ENCODE results near the gene MTA3. TPM values are rescaled to one million over a fixed set of nuclear protein-coding genes. Genes with fewer than 3 reads are reported as not detected.

Gene MTA3
- total RNA-seq, 1 donor from 2014 or later = 117 TPM

- no peaks in the 10 kb centered on the region for H3K27me3 ChIP-seq
- H3K36me3 ChIP-seq = no peaks in the 10 kb centered on the region
- no peak overlapping the region for H3K9ac ChIP-seq
- H3K27ac ChIP-seq = no peak overlapping the region
- no peaks in the 10 kb centered on the region for H3F3A ChIP-seq (ENCODE audit: low read depth)
- H3K79me2 ChIP-seq (ENCODE audit: low read depth) = no peaks in the 10 kb centered on the region
- H2AFZ ChIP-seq (replicated peaks) = no peak overlapping the region
- no peaks in the 10 kb centered on the region for H3K4me1 ChIP-seq
- Mint-ChIP-seq H3K4me3 (no peak overlapping the region), H3K27me3 (ENCODE audit: insufficient read depth, low read depth) (peaks cover 6% of the 10 kb centered on the region), H3K4me1 (peaks cover 3% of the 10 kb centered on the region), H3K36me3 (peaks cover 6% of the 10 kb centered on the region), H3K27ac (no peak overlapping the region), H3K9me3 (no peaks in the 10 kb centered on the region)
- no peak overlapping the region for H3K4me2 ChIP-seq
- no peak for DNase-seq (ENCODE audit: low spot score)
- no peaks in the 10 kb centered on the region for H3K9me3 ChIP-seq (ENCODE audit: low read depth)
- TF ChIP-seq EZH2phosphoT487 (IDR thresholded peaks at IDR 0.05) (no peak), EZH2 (IDR thresholded peaks at IDR 0.05) (no peak), CTCF (IDR thresholded peaks at IDR 0.05) (no peak)
- H3K4me3 ChIP-seq = no peak overlapping the region
- H4K20me1 ChIP-seq (ENCODE audit: low read depth) = no peaks in the 10 kb centered on the region
Measured at GRCh38 chr2:42765686-42766085, 197.3 kb downstream of the MTA3 start.

- Histone ChIP-seq H2AFZ (replicated peaks) (no peak overlapping the region), H3K27ac (no peak overlapping the region), H3K4me1 (no peaks in the 10 kb centered on the region), H3K27me3 (no peaks in the 10 kb centered on the region), H3K4me3 (no peak overlapping the region), H4K20me1 (ENCODE audit: low read depth) (no peaks in the 10 kb centered on the region), H3K9me3 (ENCODE audit: low read depth) (no peaks in the 10 kb centered on the region), H3K79me2 (ENCODE audit: low read depth) (no peaks in the 10 kb centered on the region), H3K36me3 (no peaks in the 10 kb centered on the region), H3K4me2 (no peak overlapping the region), H3K9ac (no peak overlapping the region), H3F3A (ENCODE audit: low read depth) (no peaks in the 10 kb centered on the region)
- Mint-ChIP-seq H3K36me3 (peaks cover 6% of the 10 kb centered on the region), H3K27me3 (ENCODE audit: insufficient read depth, low read depth) (peaks cover 6% of the 10 kb centered on the region), H3K4me3 (no peak overlapping the region), H3K4me1 (peaks cover 4% of the 10 kb centered on the region), H3K9me3 (no peaks in the 10 kb centered on the region), H3K27ac (peak overlapping the region; percentile 76)
- DNase-seq (ENCODE audit: low spot score) = no peak
- TF ChIP-seq EZH2 (IDR thresholded peaks at IDR 0.05) (no peak), EZH2phosphoT487 (IDR thresholded peaks at IDR 0.05) (no peak), CTCF (IDR thresholded peaks at IDR 0.05) (no peak)
Measured at GRCh38 chr2:42767080-42767898, 198.9 kb downstream of the MTA3 start.

- Histone ChIP-seq H3K4me3 (no peak overlapping the region), H3K4me1 (no peaks in the 10 kb centered on the region), H3K36me3 (no peaks in the 10 kb centered on the region), H3K9me3 (ENCODE audit: low read depth) (no peaks in the 10 kb centered on the region), H3K79me2 (ENCODE audit: low read depth) (no peaks in the 10 kb centered on the region), H4K20me1 (ENCODE audit: low read depth) (no peaks in the 10 kb centered on the region), H3F3A (ENCODE audit: low read depth) (no peaks in the 10 kb centered on the region), H3K9ac (no peak overlapping the region), H3K27ac (no peak overlapping the region), H3K4me2 (no peak overlapping the region), H3K27me3 (no peaks in the 10 kb centered on the region), H2AFZ (replicated peaks) (no peak overlapping the region)
- Mint-ChIP-seq H3K9me3 (no peaks in the 10 kb centered on the region), H3K4me1 (peaks cover 4% of the 10 kb centered on the region), H3K4me3 (no peak overlapping the region), H3K27me3 (ENCODE audit: insufficient read depth, low read depth) (peaks cover 6% of the 10 kb centered on the region), H3K27ac (no peak overlapping the region), H3K36me3 (peaks cover 8% of the 10 kb centered on the region)
- no peak for TF ChIP-seq EZH2 (IDR thresholded peaks at IDR 0.05)
- TF ChIP-seq EZH2phosphoT487 (IDR thresholded peaks at IDR 0.05) = no peak
- TF ChIP-seq CTCF (IDR thresholded peaks at IDR 0.05) = no peak
- DNase-seq (ENCODE audit: low spot score) = no peak
Measured at GRCh38 chr2:42767899-42768705, 199.7 kb downstream of the MTA3 start.
